Nephron progenitor cell (in vitro differentiated cells): ENCODE measurements around the gene OXGR1.

ENCODE experiments used
- DNase-seq: peaks from one replicate; pipeline ENCODE4 v3.0.0; 2021
- H3K27ac Mint-ChIP-seq: 2 replicates; pipeline ENCODE4 v1.8.0; 2021; ENCODE audit warnings: mild to moderate bottlenecking, moderate library complexity, mixed read lengths
- H3K27me3 Mint-ChIP-seq: 2 replicates; pipeline ENCODE4 v1.8.0; 2021; ENCODE audit warnings: mild to moderate bottlenecking, low read depth, mixed read lengths; ENCODE audit not compliant: poor library complexity
- H3K36me3 Mint-ChIP-seq: 2 replicates; pipeline ENCODE4 v1.8.0; 2021; ENCODE audit warnings: low read depth, mixed read lengths
- H3K4me1 Mint-ChIP-seq: 2 replicates; pipeline ENCODE4 v1.8.0; 2021; ENCODE audit warnings: mixed read lengths
- H3K4me3 Mint-ChIP-seq: 2 replicates; pipeline ENCODE4 v1.8.0; 2021; ENCODE audit warnings: mild to moderate bottlenecking, moderate library complexity, mixed read lengths
- H3K9me3 Mint-ChIP-seq: 2 replicates; pipeline ENCODE4 v1.8.0; 2021; ENCODE audit warnings: mild to moderate bottlenecking, moderate library complexity, mixed read lengths
- TF ChIP-seq, protein P1 (sequence below): fragments of 200-600 bp; sonication (generic); IDR thresholded peaks from 2 replicates; pipeline ENCODE4 v1.5.0; 2021; ENCODE audit warnings: antibody characterized with exemption

Gene OXGR1

DNA sequence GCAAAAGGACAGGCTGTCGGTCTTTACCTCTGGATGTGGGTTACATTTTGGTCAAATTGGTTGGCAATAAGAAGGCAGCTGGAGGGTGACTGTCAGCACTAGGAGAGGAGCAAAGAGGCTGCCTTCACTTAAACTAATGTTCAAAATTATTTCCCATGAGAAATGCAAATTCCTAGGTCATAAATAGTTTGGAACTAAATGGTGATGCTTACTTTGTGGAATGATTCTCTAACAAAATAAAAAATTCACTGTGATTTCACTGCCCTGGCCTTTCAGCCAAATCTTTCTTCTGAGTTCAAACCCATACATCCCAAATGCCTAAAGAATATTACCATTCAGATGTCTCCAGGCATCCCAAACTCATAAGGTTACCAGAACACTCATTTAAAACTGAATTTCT, 25.0 kb upstream of the OXGR1 start:
- no peaks in the 10 kb centered on the region for H3K36me3 Mint-ChIP-seq
- H3K27me3 Mint-ChIP-seq, result peaks cover 28% of the 10 kb centered on the region
- H3K4me1 Mint-ChIP-seq, result no peaks in the 10 kb centered on the region
- peaks cover 4% of the 10 kb centered on the region for H3K9me3 Mint-ChIP-seq
- TF ChIP-seq, protein P1, sequence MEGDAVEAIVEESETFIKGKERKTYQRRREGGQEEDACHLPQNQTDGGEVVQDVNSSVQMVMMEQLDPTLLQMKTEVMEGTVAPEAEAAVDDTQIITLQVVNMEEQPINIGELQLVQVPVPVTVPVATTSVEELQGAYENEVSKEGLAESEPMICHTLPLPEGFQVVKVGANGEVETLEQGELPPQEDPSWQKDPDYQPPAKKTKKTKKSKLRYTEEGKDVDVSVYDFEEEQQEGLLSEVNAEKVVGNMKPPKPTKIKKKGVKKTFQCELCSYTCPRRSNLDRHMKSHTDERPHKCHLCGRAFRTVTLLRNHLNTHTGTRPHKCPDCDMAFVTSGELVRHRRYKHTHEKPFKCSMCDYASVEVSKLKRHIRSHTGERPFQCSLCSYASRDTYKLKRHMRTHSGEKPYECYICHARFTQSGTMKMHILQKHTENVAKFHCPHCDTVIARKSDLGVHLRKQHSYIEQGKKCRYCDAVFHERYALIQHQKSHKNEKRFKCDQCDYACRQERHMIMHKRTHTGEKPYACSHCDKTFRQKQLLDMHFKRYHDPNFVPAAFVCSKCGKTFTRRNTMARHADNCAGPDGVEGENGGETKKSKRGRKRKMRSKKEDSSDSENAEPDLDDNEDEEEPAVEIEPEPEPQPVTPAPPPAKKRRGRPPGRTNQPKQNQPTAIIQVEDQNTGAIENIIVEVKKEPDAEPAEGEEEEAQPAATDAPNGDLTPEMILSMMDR, result no peak
- DNase-seq, result no peak
- no peak overlapping the region for H3K27ac Mint-ChIP-seq
- H3K4me3 Mint-ChIP-seq, result no peak overlapping the region

DNA sequence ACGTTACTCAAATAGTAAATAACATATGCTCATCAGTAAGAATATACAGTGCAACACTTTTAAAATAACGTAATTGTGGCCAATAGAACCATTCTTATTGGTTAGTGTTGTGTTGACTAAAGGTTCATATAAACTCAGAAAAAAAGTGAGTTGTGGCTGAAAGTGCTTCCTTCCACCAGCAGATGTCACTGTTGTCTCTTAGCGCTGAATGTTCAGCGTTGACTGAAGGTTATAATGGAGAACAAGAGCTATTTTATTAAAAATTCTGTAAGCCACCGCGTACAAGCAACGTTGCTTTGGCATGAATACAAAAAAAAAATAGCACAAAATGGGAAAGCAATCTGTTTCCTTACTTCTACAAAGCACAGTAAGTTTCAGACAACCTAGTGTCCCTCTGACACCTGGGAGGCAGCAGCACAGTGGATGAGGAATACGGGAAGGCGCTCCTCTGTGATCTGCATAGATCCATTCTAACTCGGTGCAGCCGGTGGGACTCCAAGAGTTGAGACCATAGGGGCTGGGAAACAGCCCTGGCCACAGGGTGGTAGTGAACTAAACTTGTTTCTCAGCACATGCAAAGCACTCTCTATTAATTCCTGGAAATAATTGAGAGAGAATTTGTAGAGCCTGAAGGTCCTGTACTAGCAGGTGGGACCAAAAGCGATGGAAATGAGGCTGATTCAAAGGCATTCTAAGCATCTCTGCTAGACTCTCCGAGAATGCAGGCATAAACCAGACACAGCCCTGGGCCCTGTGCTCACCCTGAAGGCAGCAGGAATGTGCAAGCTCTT, 23.9 kb upstream of the OXGR1 start:
- peak overlapping the region; percentile 65 for H3K4me3 Mint-ChIP-seq
- TF ChIP-seq, protein P1, result peak; percentile 93
- no peaks in the 10 kb centered on the region for H3K4me1 Mint-ChIP-seq
- peaks cover 27% of the 10 kb centered on the region for H3K27me3 Mint-ChIP-seq
- H3K36me3 Mint-ChIP-seq, result no peaks in the 10 kb centered on the region
- peak; percentile 41 for DNase-seq
- peaks cover 3% of the 10 kb centered on the region for H3K9me3 Mint-ChIP-seq
- H3K27ac Mint-ChIP-seq, result no peak overlapping the region

DNA sequence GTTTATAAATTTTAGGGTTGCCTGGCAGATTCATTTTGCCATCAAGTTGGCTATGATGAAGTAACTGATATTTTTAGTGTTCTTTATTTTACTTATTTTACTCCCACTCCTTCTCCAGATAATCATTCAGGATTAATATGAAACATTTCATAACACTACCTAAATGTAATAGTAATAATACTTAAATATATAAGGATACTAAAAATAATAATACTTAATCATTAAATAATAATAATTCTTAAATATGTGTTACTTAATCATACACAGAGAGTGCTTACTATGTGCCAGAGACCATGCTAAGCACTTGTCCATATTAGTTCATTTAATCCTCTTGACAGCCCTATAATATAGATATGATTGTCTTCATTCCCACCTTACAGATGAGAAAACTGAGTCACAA, 23.0 kb upstream of the OXGR1 start:
- no peaks in the 10 kb centered on the region for H3K4me1 Mint-ChIP-seq
- peaks cover 23% of the 10 kb centered on the region for H3K27me3 Mint-ChIP-seq
- H3K4me3 Mint-ChIP-seq, result no peak overlapping the region
- DNase-seq, result no peak
- no peaks in the 10 kb centered on the region for H3K36me3 Mint-ChIP-seq
- peaks cover 3% of the 10 kb centered on the region for H3K9me3 Mint-ChIP-seq
- no peak overlapping the region for H3K27ac Mint-ChIP-seq
- TF ChIP-seq, protein P1, result no peak

DNA sequence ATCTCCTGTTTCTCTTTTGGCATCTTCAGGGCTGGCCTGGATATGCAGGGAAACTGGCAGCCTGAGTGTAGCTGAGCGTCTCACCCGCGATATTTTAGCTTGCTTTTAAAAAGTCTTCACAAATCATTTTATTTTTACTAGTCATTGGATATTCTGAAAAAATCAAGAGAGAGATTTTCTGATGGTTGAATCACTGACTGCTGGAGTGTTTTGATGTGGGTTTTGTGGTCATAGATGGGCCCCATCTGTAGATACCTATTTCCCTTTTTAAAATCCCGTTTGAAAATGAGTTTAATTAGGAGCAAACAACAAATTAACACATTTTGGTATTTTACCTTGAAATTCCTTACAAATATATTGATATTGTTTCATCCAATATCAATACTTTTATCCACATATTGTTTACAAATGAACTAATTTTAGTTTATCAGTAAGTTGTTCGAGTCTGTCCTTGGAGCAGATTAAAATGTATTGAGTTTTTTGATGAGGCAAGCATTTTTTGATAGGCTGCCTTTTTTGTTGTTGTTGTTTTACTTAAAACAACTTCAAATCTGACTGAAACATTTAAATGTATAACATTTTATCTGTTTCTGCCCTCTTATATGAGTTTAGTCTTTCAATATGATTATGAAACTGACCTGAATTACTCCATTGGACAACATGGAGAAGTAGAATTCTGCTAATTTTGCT, 21.5 kb upstream of the OXGR1 start:
- DNase-seq, result no peak
- H3K4me3 Mint-ChIP-seq, result no peak overlapping the region
- peaks cover 19% of the 10 kb centered on the region for H3K27me3 Mint-ChIP-seq
- H3K27ac Mint-ChIP-seq, result no peak overlapping the region
- H3K4me1 Mint-ChIP-seq, result no peaks in the 10 kb centered on the region
- no peaks in the 10 kb centered on the region for H3K36me3 Mint-ChIP-seq
- peaks cover 3% of the 10 kb centered on the region for H3K9me3 Mint-ChIP-seq
- TF ChIP-seq, protein P1, result no peak

DNA sequence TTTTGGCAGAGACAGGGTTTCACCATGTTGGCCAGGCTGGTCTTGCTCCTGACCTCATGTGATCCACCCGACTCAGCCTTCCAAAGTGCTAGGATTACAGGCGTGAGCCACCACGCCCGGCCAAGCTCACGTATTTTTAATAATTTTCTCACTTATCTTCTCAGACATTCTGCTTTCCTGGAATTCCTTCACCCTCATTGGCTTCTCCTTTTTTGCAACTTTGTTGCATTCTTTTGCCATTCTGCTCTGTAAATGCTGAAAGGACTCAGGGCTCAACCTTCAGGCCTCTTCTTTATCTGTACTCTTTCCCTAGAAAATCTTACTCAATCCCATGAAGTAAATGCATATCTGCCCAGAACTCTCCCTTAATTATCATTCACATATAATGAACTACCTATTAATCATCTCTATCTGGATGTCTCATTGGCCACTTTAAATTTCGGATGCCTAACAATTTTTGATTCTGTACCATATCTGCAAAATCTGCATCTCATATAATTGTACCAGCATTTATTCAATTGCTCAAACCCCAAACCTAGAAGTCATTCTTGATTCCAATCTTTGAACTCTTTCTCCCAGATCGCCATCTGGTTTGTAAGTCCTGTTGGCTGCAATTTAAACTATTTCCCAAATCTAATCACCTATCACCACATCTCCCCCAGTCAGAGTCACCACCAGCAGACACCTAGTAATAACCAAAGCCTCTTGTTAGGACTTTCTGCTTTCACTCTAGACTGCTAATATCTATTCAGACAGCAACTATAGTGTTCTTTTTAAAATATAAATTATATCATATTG, 18.2 kb upstream of the OXGR1 start:
- H3K27me3 Mint-ChIP-seq, result no peaks in the 10 kb centered on the region
- no peak for DNase-seq
- TF ChIP-seq, protein P1, result no peak
- H3K36me3 Mint-ChIP-seq, result no peaks in the 10 kb centered on the region
- peaks cover 3% of the 10 kb centered on the region for H3K9me3 Mint-ChIP-seq
- H3K27ac Mint-ChIP-seq, result no peak overlapping the region
- peaks cover 6% of the 10 kb centered on the region for H3K4me1 Mint-ChIP-seq
- no peak overlapping the region for H3K4me3 Mint-ChIP-seq
